Pancreas (tissue), 10 donors: ENCODE data around the gene MLX. TPM values are rescaled to one million over a fixed set of nuclear protein-coding genes. Genes with fewer than 3 reads are reported as not detected.

Source experiments
- ATAC-seq, 4 donors: fragments of 200-7000 bp; cut with Tn5 transposase; one replicate each; pipeline versions ENCODE4 v1.8.0 to v1.9.1; 2020; ENCODE audit warnings: mild to moderate bottlenecking in 4 of 4, moderate library complexity in 4 of 4
- DNase-seq, 6 donors: peaks; one replicate each; pipeline ENCODE4 v3.0.0-alpha.2; 2020
- FAIRE-seq: peaks from 2 replicates; lab custom pipeline; 2012; peaks lifted over from hg19 to GRCh38; lab: Jason Lieb, UNC
- H3K27ac ChIP-seq, 4 donors: fragments of 200-600 bp; sonication (generic); 1 replicate in 3 of 4; 2 replicates in 1 of 4; pipeline versions ENCODE4 v1.5.0 to v1.8.0; 2020
- H3K27me3 ChIP-seq, 4 donors: fragments of 200-600 bp; one replicate each; pipeline ENCODE4 v1.8.0; 2021
- H3K36me3 ChIP-seq, 3 donors: fragments of 200-600 bp; sonication (generic) in 1 of 3; one replicate each; pipeline versions ENCODE4 v1.5.0 to v1.8.0; 2020 to 2021
- H3K4me1 ChIP-seq, 3 donors: fragments of 200-600 bp; one replicate each; pipeline ENCODE4 v1.8.0; 2021
- H3K4me3 ChIP-seq, 4 donors: fragments of 200-600 bp; sonication (generic) in 2 of 4; one replicate each; pipeline versions ENCODE4 v1.5.0 to v1.8.0; 2020 to 2021
- H3K9me3 ChIP-seq, 4 donors: fragments of 200-600 bp; one replicate each; pipeline ENCODE4 v1.8.0; 2021
- WGBS, 2 donors: extraction: QIAGEN DNeasy Blood & Tissue Kit; methylation state at CpG; one replicate each; pipeline ENCODE4 v1.1.7; 2013; 5-methylcytosine and 5-hydroxymethylcytosine counted together
- intact Hi-C, 3 donors: fragments of 100-400 bp; cut with DNase I; formaldehyde crosslinking; loops; one replicate each; pipeline versions ENCODE4 v1.11.1 to v1.14.2; 2022
- polyA plus RNA-seq, 2 donors: library from polyadenylated mRNA; stranded (reverse); fragments of 200-250 nt; gene quantifications; one replicate each; pipeline ENCODE4 v1.2.3, GENCODE V29; 2013
- total RNA-seq, 6 donors: library from RNA; stranded (reverse); fragmentation: NEBNext Ultra II Directional in 4 of 6; extraction: Animal tissue kit (Norgen Biotek cat#: 25700) in 4 of 6; gene quantifications; one replicate each; pipeline versions ENCODE4 v1.2.1 to v1.2.4, GENCODE V29; 2021 to 2023
- TF ChIP-seq, protein P1 (sequence below), 4 donors: fragments of 200-600 bp; sonication (generic) in 3 of 4; IDR thresholded peaks; one replicate each; pipeline versions ENCODE4 v1.5.0 to v1.8.0; 2021; ENCODE audit warnings: antibody characterized with exemption in 4 of 4
- donor health status: healthy with polysubstance abuse.
- donor health status: DM: no; HTN: no; CAD: no; lungs with moderate emphysema.
- donor health status: DM: no; HTN: no; CAD: no.
- donor health status: control.
- donor health status: control.
- donor health status: Bipolar disorder and iron deficiency.
- donor health status: DM: yes; HTN: yes; CAD: no.
- donor health status: DM: no; HTN: no; CAD: no.
- donor health status: DM: no; HTN: no; CAD: no.
- donor health status: DM: yes; HTN: yes; CAD: no.

MLX gene
- 10 to 100 TPM; 18.6 to 26.7 (median 22.9) TPM for total RNA-seq
- polyA plus RNA-seq, result 10 to 100 TPM; 31.9 to 44.5 TPM

DNA sequence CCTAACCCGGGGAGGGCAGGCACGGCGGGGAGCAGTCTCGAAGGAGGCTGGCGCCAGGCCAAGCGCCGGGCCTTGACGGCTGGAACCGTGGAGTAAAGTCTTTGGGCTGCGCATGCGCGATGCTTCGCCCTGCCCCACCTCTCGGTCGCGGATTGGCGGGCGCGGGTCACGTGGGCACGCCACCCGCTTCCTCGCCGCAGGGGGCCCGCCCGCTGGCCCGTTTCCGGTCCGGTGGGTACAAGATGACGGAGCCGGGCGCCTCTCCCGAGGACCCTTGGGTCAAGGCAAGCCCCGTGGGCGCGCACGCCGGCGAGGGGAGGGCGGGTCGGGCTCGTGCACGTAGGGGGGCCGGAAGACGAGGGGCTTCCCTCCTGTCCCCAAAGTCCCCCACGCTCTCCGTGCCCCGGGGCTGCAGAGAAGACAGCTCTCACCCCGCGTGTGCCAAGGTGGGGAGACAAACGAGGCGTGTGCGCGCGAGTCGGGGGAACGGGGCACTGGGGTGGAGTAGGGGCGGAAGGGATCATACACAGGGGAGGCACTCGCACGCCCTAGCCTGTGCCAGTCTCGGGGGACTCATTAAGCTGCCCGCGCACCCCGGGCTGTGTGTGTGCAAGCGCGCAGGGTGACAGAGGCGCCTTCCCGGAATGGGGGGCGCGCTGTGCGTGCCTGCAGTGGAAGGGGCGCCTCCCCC lies at the start of gene MLX:
Gene MLX (plus strand): TSS at position 218 of the 691 bp plus-strand sequence. CDS start 25 bp downstream, at position 243.
- Histone ChIP-seq H3K27me3 (no peaks in the 10 kb centered on the region), H3K36me3 (peaks cover 0 to 47% (median 22%) of the 10 kb centered on the region in 3 donors), H3K9me3 (no peaks in the 10 kb centered on the region), H3K4me1 (peaks cover 3 to 32% (median 11%) of the 10 kb centered on the region in 3 donors), H3K27ac (peak within 1 kb of the TSS; percentile 87 to 93 (median 90)), H3K4me3 (peak within 1 kb of the TSS; percentile 73 to 88 (median 82))
- DNase-seq (peak; percentile 91 to 99 (median 96)), FAIRE-seq (no peak), ATAC-seq (peak; percentile 76 to 83 (median 82))
- intact Hi-C loops, result no loop called here
- TF ChIP-seq, protein P1, sequence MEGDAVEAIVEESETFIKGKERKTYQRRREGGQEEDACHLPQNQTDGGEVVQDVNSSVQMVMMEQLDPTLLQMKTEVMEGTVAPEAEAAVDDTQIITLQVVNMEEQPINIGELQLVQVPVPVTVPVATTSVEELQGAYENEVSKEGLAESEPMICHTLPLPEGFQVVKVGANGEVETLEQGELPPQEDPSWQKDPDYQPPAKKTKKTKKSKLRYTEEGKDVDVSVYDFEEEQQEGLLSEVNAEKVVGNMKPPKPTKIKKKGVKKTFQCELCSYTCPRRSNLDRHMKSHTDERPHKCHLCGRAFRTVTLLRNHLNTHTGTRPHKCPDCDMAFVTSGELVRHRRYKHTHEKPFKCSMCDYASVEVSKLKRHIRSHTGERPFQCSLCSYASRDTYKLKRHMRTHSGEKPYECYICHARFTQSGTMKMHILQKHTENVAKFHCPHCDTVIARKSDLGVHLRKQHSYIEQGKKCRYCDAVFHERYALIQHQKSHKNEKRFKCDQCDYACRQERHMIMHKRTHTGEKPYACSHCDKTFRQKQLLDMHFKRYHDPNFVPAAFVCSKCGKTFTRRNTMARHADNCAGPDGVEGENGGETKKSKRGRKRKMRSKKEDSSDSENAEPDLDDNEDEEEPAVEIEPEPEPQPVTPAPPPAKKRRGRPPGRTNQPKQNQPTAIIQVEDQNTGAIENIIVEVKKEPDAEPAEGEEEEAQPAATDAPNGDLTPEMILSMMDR (IDR thresholded peaks at IDR 0.05), result no peak
- WGBS, 2 donors, result 0% methylated on average over 42 to 72 of the region's 72 CpGs

- WGBS, 2 donors, result 26 to 29% methylated on average over 9 of the region's 9 CpGs
- H3K9me3 ChIP-seq, result no peaks in the 10 kb centered on the region
- H3K27ac ChIP-seq, result peak overlapping the region in 2 of 4 donors; percentile 80 to 84
- no peak for FAIRE-seq
- peak in 5 of 6 donors; percentile 68 to 88 (median 77) for DNase-seq
- H3K36me3 ChIP-seq, result peaks cover 0 to 11% (median 0%) of the 10 kb centered on the region in 3 donors
- peaks cover 6 to 20% (median 8%) of the 10 kb centered on the region in 3 donors for H3K4me1 ChIP-seq
- peak; percentile 42 to 77 (median 72) for ATAC-seq
- intact Hi-C loops, result loop anchor here in 2 of 3 donors (5.0 to 10.0 kb wide), 2 partner anchors 95 to 193 kb away; partner anchors contain the start of gene CAVIN1 (in 1 of the 2)
- no peak overlapping the region for H3K4me3 ChIP-seq
- no peaks in the 10 kb centered on the region for H3K27me3 ChIP-seq
- TF ChIP-seq, protein P1 (IDR thresholded peaks at IDR 0.05), result peak; percentile 43 to 87 (median 80)
Measured at GRCh38 chr17:42517516-42517915, 49.4 kb upstream of the MLX start.

GRCh38 chr17:42518046-42518754 lies 48.7 kb upstream of the MLX start:
- H3K27me3 ChIP-seq, result no peaks in the 10 kb centered on the region
- DNase-seq (peak in 2 of 6 donors; percentile 48 to 60), ATAC-seq (peak; percentile 42 to 73 (median 54)), FAIRE-seq (no peak)
- TF ChIP-seq, protein P1 (IDR thresholded peaks at IDR 0.05), result no peak
- H3K27ac ChIP-seq, result peak overlapping the region; percentile 35 to 84 (median 78)
- peaks cover 0 to 11% (median 0%) of the 10 kb centered on the region in 3 donors for H3K36me3 ChIP-seq
- H3K4me1 ChIP-seq, result peaks cover 6 to 20% (median 8%) of the 10 kb centered on the region in 3 donors
- H3K9me3 ChIP-seq, result no peaks in the 10 kb centered on the region
- intact Hi-C loops, result loop anchor here in 2 of 3 donors (5.0 to 10.0 kb wide), 2 partner anchors 96 to 193 kb away; partner anchors contain the start of gene CAVIN1 (in 1 of the 2)
- 55 to 61% methylated on average over 9 of the region's 9 CpGs for WGBS, 2 donors
- no peak overlapping the region for H3K4me3 ChIP-seq

DNA sequence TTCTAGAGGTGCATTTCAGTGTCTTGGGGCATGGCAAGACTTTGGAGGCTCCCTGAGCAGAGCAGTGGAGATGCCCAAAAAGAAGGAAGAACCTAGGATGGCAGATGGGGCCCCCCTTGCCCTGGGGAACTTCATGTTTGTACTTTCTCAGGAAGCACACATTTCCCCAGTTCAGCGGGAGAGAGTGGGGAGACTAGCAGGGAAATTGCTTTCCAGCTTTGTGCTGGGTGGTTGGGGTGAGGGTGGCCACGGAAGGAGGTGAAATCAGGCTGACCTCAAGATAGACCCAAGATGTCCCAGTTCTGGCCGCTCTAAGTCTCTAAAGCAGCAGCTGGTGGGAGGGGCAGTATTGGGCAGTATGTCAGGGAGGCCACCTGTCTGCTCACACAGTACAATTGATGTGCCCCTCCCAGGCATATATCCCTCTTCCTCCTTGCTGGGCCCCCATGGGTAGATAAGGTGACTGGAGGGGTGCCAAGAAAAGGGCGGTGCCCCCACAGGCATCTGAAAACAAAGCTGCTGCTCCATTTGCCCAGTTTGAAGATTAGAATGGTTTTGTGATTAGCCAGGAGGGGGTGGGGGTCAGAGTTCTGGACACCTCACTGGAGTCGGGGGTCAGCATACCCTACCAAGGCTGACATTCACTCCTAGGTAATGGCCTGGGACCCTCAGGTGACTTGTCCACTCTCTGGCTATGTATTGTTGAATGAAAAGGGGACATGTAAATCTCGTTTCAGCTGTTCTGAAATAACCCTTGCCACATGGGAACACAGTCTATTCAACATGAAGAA lies 48.0 kb upstream of the MLX start:
- Histone ChIP-seq H3K9me3 (no peaks in the 10 kb centered on the region), H3K36me3 (peaks cover 0 to 11% (median 0%) of the 10 kb centered on the region in 3 donors), H3K27ac (peak overlapping the region; percentile 35 to 84 (median 78)), H3K27me3 (no peaks in the 10 kb centered on the region), H3K4me1 (peaks cover 6 to 20% (median 8%) of the 10 kb centered on the region in 3 donors), H3K4me3 (no peak overlapping the region)
- DNase-seq (peak in 1 of 6 donors; percentile 32), ATAC-seq (peak in 3 of 4 donors; percentile 8 to 19 (median 18)), FAIRE-seq (no peak)
- intact Hi-C loops, result loop anchor here in 2 of 3 donors (5.0 to 10.0 kb wide), 2 partner anchors 97 to 194 kb away; partner anchors contain the start of gene CAVIN1 (in 1 of the 2)
- TF ChIP-seq, protein P1 (IDR thresholded peaks at IDR 0.05), result no peak
- WGBS, 2 donors, result 47 to 53% methylated on average over 6 of the region's 6 CpGs
